ENCODE data around the gene A3GALT2. TPM values are rescaled to one million over a fixed set of nuclear protein-coding genes. Genes with fewer than 3 reads are reported as not detected.

A3GALT2 gene
- total RNA-seq, 4 donors from 2014 or later = not detected

DNA sequence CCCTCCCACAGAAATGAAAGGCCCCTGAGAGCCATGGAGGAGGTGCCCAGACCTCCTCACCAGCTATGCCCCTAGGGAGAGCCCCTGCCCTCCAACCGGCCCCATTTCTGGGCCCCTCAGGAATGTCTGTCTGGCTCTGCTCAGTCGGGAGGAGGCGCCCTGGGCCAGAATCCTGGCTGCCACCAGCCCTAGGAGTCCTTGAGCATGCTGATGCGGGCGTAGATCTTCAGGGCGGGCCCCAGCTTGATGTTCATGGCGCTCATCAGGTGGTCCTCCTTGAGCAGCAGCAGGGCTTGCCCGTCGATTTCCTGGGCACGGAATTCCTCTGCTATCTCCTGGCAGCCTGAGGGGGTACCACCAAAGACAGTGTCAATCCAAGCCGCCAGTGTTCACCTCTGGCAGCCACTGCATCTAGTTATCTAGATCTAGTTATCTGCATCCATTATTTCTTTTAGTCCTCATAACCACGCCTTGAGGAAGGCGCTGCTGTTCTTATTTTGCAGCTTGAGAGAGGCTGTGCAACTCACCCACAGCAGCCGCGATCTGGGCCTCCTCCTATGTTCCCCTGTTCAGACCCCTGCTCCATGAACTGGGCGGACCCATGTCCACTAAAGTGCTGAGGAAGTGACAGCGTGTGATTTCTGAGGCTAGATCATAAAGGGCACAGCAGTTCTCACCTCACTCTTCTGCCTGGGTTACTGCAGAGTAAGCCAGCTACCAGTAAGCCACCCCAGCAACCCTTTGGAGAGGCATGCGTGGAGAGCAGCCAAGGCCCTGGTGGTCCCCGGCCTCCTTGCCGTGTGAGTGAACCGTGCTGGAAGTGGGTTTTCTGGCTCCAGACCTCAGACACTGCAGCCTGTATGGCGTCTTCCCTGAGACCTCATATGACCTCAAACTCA is 4.0 kb upstream of the A3GALT2 start:
- intact Hi-C loops (cut with DNase I; ENCODE audit: low total_unique reads) (no loop called here), in situ Hi-C loops (cut with MboI; ENCODE audit: low pct_ligation_motif_present in 1 of 4, low pct_unique_long_range_greater_than_20kb in 1 of 4, low sequenced_read_pairs in 3 of 4) (no loop called here)
- no peaks in the 10 kb centered on the region for H3K27me3 ChIP-seq
- TF ChIP-seq, protein P1, sequence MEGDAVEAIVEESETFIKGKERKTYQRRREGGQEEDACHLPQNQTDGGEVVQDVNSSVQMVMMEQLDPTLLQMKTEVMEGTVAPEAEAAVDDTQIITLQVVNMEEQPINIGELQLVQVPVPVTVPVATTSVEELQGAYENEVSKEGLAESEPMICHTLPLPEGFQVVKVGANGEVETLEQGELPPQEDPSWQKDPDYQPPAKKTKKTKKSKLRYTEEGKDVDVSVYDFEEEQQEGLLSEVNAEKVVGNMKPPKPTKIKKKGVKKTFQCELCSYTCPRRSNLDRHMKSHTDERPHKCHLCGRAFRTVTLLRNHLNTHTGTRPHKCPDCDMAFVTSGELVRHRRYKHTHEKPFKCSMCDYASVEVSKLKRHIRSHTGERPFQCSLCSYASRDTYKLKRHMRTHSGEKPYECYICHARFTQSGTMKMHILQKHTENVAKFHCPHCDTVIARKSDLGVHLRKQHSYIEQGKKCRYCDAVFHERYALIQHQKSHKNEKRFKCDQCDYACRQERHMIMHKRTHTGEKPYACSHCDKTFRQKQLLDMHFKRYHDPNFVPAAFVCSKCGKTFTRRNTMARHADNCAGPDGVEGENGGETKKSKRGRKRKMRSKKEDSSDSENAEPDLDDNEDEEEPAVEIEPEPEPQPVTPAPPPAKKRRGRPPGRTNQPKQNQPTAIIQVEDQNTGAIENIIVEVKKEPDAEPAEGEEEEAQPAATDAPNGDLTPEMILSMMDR (IDR thresholded peaks at IDR 0.05) = no peak
- TF ChIP-seq POLR2A (IDR thresholded peaks at IDR 0.05) (no peak), POLR2AphosphoS5 (IDR thresholded peaks at IDR 0.05) (no peak), EP300 (IDR thresholded peaks at IDR 0.05; ENCODE audit: low read depth) (no peak)
- peaks cover 3 to 18% (median 14%) of the 10 kb centered on the region in 4 donors for H3K4me1 ChIP-seq
- H3K4me3 ChIP-seq = no peak overlapping the region
- no peaks in the 10 kb centered on the region for H3K9me3 ChIP-seq
- H3K36me3 ChIP-seq = peaks cover 0 to 71% (median 35%) of the 10 kb centered on the region in 4 donors
- H3K27ac ChIP-seq = peak overlapping the region in 1 of 4 donors; percentile 3
- no peak for DNase-seq
- WGBS, 2 donors (ENCODE audit: low coverage in 1 of 2) = 85% methylated on average over 22 of the region's 22 CpGs; no CpG with 5 or more reads in 1 of the 2 donors

DNA sequence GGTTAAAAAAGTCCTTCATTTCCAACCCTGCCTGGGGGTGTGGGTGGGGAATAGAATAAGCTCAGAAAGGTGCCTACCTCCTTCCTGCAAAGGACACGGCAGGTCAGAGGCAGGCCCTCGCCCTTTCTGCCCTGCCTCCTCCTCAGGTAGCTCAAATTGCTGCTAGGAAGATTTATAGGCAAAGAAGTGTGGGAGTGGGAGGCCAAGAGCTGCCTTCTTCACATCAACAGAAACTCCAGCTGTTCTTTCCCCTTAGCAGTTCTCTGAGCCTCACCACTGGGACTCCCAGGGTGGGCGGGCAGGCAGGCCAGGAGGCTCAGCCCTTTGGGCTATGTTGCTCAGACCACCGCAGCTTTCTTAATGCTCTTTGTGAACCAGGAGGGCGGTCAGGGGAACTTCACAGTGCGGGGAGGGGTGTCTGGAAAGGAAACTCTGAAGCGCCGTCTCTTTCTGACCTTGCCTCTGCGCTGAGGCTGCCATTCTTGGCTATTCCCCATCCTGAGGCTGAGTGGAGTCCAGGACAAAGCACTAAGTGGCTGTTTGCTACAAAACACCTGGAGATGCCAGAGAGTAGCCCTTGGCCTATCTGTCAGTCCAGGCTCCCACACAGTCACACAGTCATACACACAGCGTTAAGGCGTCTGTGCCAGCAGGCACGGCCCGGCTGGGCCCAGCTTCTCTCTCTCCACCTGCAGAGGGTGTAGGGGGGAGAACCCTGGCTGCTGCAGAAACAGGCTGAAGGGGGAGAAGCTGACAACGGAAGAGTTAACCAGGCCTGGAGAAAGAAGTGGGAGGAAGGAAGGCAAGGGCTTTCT is 3.0 kb upstream of the A3GALT2 start:
- WGBS, 2 donors (ENCODE audit: low coverage in 1 of 2) = 83 to 90% methylated on average over 2 to 14 of the region's 14 CpGs
- H3K27me3 ChIP-seq = no peaks in the 10 kb centered on the region
- peaks cover 3 to 18% (median 13%) of the 10 kb centered on the region in 4 donors for H3K4me1 ChIP-seq
- peak overlapping the region in 1 of 4 donors; percentile 3 for H3K27ac ChIP-seq
- in situ Hi-C loops (cut with MboI; ENCODE audit: low pct_ligation_motif_present in 1 of 4, low pct_unique_long_range_greater_than_20kb in 1 of 4, low sequenced_read_pairs in 3 of 4) = no loop called here
- H3K4me3 ChIP-seq = no peak overlapping the region
- H3K9me3 ChIP-seq = no peaks in the 10 kb centered on the region
- no peak for DNase-seq
- H3K36me3 ChIP-seq = peaks cover 0 to 61% (median 30%) of the 10 kb centered on the region in 4 donors
- intact Hi-C loops (cut with DNase I; ENCODE audit: low total_unique reads) = no loop called here
- TF ChIP-seq POLR2AphosphoS5 (IDR thresholded peaks at IDR 0.05) (no peak), EP300 (IDR thresholded peaks at IDR 0.05; ENCODE audit: low read depth) (no peak), POLR2A (IDR thresholded peaks at IDR 0.05) (no peak)

- Histone ChIP-seq H3K9me3 (no peaks in the 10 kb centered on the region), H3K4me3 (no peak overlapping the region), H3K4me1 (peaks cover 3 to 10% (median 6%) of the 10 kb centered on the region in 4 donors), H3K36me3 (peaks cover 0 to 54% (median 26%) of the 10 kb centered on the region in 4 donors), H3K27ac (no peak overlapping the region), H3K27me3 (no peaks in the 10 kb centered on the region)
- in situ Hi-C loops (cut with MboI; ENCODE audit: low pct_ligation_motif_present in 1 of 4, low pct_unique_long_range_greater_than_20kb in 1 of 4, low sequenced_read_pairs in 3 of 4) = no loop called here
- WGBS, 2 donors (ENCODE audit: low coverage in 1 of 2) = 60 to 85% methylated on average over 2 to 10 of the region's 10 CpGs
- TF ChIP-seq POLR2AphosphoS5 (IDR thresholded peaks at IDR 0.05) (no peak), EP300 (IDR thresholded peaks at IDR 0.05; ENCODE audit: low read depth) (no peak), POLR2A (IDR thresholded peaks at IDR 0.05) (no peak)
- TF ChIP-seq, protein P1 (IDR thresholded peaks at IDR 0.05) = no peak
- intact Hi-C loops (cut with DNase I; ENCODE audit: low total_unique reads) = no loop called here
- no peak for DNase-seq
Measured at GRCh38 chr1:33322870-33323585, 2.1 kb upstream of the A3GALT2 start.

GRCh38 chr1:33322109-33322508 is 1.2 kb upstream of the A3GALT2 start:
- H3K4me1 ChIP-seq = peaks cover 0 to 1% (median 0%) of the 10 kb centered on the region in 4 donors
- H3K27ac ChIP-seq = no peak overlapping the region
- no peak for TF ChIP-seq EP300 (IDR thresholded peaks at IDR 0.05; ENCODE audit: low read depth)
- TF ChIP-seq, protein P1 (IDR thresholded peaks at IDR 0.05) = no peak
- no peak for TF ChIP-seq POLR2A (IDR thresholded peaks at IDR 0.05)
- TF ChIP-seq POLR2AphosphoS5 (IDR thresholded peaks at IDR 0.05) = no peak
- H3K27me3 ChIP-seq = no peaks in the 10 kb centered on the region
- 83 to 89% methylated on average over 1 to 6 of the region's 6 CpGs for WGBS, 2 donors (ENCODE audit: low coverage in 1 of 2)
- no peaks in the 10 kb centered on the region for H3K9me3 ChIP-seq
- no peak overlapping the region for H3K4me3 ChIP-seq
- intact Hi-C loops (cut with DNase I; ENCODE audit: low total_unique reads) = no loop called here
- in situ Hi-C loops (cut with MboI; ENCODE audit: low pct_ligation_motif_present in 1 of 4, low pct_unique_long_range_greater_than_20kb in 1 of 4, low sequenced_read_pairs in 3 of 4) = no loop called here
- peaks cover 0 to 44% (median 21%) of the 10 kb centered on the region in 4 donors for H3K36me3 ChIP-seq
- no peak for DNase-seq

Measured in transverse colon (tissue), 4 donors.